MM.1S (cell line): ENCODE measurements around the gene TRAF1.

ENCODE experiments used
- EZH2phosphoT487 ChIP-seq: fragments of 300-600 bp; sonication (generic); IDR thresholded peaks from 2 replicates; pipeline ENCODE4 v1.6.1; 2018; ENCODE audit warnings: antibody characterized with exemption, low read length
- TF ChIP-seq, protein P1 (sequence below): fragments of 300-600 bp; sonication (generic); IDR thresholded peaks from 2 replicates; pipeline ENCODE4 v1.5.1; 2016; ENCODE audit warnings: antibody characterized with exemption, low read length, mixed read lengths

DNA sequence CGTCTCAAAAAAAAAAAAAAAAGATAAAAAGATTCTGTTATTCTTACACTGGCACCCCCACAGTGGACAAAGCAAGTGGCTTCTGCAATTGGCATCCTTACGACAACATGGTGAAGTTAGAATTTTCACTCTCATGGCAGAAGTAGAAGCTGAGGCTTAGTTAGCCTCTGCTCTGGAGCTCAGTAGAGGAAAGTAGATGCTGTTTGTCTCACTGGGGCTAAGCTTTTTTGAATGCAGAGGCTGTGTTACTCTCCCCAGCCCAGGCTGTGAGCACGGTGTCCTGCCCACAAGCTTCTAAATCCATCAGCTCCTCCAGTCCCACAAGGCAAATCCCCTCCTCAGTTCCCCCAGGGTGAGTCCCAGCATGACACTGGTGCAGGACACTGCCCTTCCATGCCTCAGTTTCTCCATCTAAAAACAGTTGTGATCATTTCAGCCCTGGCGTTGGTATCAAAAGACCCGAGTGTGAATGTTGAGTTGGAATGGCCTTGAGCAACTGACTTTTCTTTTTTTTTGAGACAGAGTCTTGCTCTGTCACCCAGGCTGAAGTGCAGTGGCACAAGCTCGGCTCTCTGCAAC is 27.0 kb downstream of the TRAF1 start:
- TF ChIP-seq, protein P1, sequence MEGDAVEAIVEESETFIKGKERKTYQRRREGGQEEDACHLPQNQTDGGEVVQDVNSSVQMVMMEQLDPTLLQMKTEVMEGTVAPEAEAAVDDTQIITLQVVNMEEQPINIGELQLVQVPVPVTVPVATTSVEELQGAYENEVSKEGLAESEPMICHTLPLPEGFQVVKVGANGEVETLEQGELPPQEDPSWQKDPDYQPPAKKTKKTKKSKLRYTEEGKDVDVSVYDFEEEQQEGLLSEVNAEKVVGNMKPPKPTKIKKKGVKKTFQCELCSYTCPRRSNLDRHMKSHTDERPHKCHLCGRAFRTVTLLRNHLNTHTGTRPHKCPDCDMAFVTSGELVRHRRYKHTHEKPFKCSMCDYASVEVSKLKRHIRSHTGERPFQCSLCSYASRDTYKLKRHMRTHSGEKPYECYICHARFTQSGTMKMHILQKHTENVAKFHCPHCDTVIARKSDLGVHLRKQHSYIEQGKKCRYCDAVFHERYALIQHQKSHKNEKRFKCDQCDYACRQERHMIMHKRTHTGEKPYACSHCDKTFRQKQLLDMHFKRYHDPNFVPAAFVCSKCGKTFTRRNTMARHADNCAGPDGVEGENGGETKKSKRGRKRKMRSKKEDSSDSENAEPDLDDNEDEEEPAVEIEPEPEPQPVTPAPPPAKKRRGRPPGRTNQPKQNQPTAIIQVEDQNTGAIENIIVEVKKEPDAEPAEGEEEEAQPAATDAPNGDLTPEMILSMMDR: no peak
- no peak for TF ChIP-seq EZH2phosphoT487
